ENCODE measurements around the gene LRRC28. TPM values are rescaled to one million over a fixed set of nuclear protein-coding genes. Genes with fewer than 3 reads are reported as not detected.

The LRRC28 gene
- total RNA-seq, 3 donors from 2014 or later: 24.3 to 52.2 (median 44.3) TPM

DNA sequence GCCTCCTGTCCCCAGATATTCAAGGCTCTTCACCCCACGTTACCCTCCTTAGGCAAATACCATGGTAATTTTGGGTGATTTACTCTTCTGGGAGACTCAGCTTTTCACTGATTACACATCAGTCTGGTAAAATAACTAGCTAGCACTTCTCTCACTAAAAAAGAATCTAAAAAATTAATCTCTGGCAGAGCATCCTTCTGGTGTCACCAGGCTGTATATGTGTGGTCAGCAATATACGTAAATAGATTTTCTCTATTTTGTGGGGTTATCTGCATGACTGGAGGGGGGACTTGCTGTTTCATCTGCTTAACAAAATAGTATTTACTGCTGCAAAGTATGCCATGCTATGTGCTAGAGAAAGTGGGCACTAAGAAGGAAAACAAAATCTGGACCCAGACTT, 45.1 kb downstream of the LRRC28 start:
- no peaks in the 10 kb centered on the region for H3K36me3 ChIP-seq
- DNase-seq (ENCODE audit: low spot score in 2 of 2): no peak
- TF ChIP-seq, protein P1, sequence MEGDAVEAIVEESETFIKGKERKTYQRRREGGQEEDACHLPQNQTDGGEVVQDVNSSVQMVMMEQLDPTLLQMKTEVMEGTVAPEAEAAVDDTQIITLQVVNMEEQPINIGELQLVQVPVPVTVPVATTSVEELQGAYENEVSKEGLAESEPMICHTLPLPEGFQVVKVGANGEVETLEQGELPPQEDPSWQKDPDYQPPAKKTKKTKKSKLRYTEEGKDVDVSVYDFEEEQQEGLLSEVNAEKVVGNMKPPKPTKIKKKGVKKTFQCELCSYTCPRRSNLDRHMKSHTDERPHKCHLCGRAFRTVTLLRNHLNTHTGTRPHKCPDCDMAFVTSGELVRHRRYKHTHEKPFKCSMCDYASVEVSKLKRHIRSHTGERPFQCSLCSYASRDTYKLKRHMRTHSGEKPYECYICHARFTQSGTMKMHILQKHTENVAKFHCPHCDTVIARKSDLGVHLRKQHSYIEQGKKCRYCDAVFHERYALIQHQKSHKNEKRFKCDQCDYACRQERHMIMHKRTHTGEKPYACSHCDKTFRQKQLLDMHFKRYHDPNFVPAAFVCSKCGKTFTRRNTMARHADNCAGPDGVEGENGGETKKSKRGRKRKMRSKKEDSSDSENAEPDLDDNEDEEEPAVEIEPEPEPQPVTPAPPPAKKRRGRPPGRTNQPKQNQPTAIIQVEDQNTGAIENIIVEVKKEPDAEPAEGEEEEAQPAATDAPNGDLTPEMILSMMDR (IDR thresholded peaks at IDR 0.05): no peak
- no peak for TF ChIP-seq POLR2AphosphoS5 (IDR thresholded peaks at IDR 0.05)
- no peak for TF ChIP-seq POLR2A (IDR thresholded peaks at IDR 0.05)
- no peak overlapping the region for H3K27ac ChIP-seq
- intact Hi-C loops (cut with DNase I; ENCODE audit: low total_unique reads): loop anchor here (10.0 kb wide), 1 partner anchor 428 kb away; no protein-coding TSS in a partner anchor
- H3K4me1 ChIP-seq: no peaks in the 10 kb centered on the region
- no peaks in the 10 kb centered on the region for H3K27me3 ChIP-seq
- H3K9me3 ChIP-seq: no peaks in the 10 kb centered on the region
- no peak overlapping the region for H3K4me3 ChIP-seq

GRCh38 chr15:99303907-99304306, 52.6 kb downstream of the LRRC28 start:
- H3K4me1 ChIP-seq: no peaks in the 10 kb centered on the region
- intact Hi-C loops (cut with DNase I; ENCODE audit: low total_unique reads): no loop called here
- H3K27me3 ChIP-seq: no peaks in the 10 kb centered on the region
- DNase-seq (ENCODE audit: low spot score in 2 of 2): no peak
- no peak overlapping the region for H3K27ac ChIP-seq
- no peak overlapping the region for H3K4me3 ChIP-seq
- H3K36me3 ChIP-seq: no peaks in the 10 kb centered on the region
- TF ChIP-seq, protein P1 (IDR thresholded peaks at IDR 0.05): no peak
- TF ChIP-seq POLR2A (IDR thresholded peaks at IDR 0.05) (no peak), POLR2AphosphoS5 (IDR thresholded peaks at IDR 0.05) (no peak)
- no peaks in the 10 kb centered on the region for H3K9me3 ChIP-seq

- Histone ChIP-seq H3K4me3 (no peak overlapping the region), H3K36me3 (no peaks in the 10 kb centered on the region), H3K27ac (peak overlapping the region in 1 of 2 donors; percentile 31), H3K9me3 (no peaks in the 10 kb centered on the region), H3K4me1 (no peaks in the 10 kb centered on the region), H3K27me3 (no peaks in the 10 kb centered on the region)
- intact Hi-C loops (cut with DNase I; ENCODE audit: low total_unique reads): no loop called here
- TF ChIP-seq POLR2A (IDR thresholded peaks at IDR 0.05) (no peak), POLR2AphosphoS5 (IDR thresholded peaks at IDR 0.05) (no peak)
- TF ChIP-seq, protein P1 (IDR thresholded peaks at IDR 0.05): no peak
- peak; percentile 60 to 83 for DNase-seq (ENCODE audit: low spot score in 2 of 2)
Observed at GRCh38 chr15:99305761-99306505, 54.7 kb downstream of the LRRC28 start.

GRCh38 chr15:99306694-99307338, 55.5 kb downstream of the LRRC28 start:
- H3K4me3 ChIP-seq: peak overlapping the region in 1 of 3 donors; percentile 37
- no peaks in the 10 kb centered on the region for H3K36me3 ChIP-seq
- no peaks in the 10 kb centered on the region for H3K4me1 ChIP-seq
- no peaks in the 10 kb centered on the region for H3K27me3 ChIP-seq
- no peaks in the 10 kb centered on the region for H3K9me3 ChIP-seq
- TF ChIP-seq, protein P1 (IDR thresholded peaks at IDR 0.05): no peak
- TF ChIP-seq POLR2A (IDR thresholded peaks at IDR 0.05) (no peak), POLR2AphosphoS5 (IDR thresholded peaks at IDR 0.05) (no peak)
- H3K27ac ChIP-seq: peak overlapping the region; percentile 72 to 76
- DNase-seq (ENCODE audit: low spot score in 2 of 2): no peak
- intact Hi-C loops (cut with DNase I; ENCODE audit: low total_unique reads): no loop called here

DNA sequence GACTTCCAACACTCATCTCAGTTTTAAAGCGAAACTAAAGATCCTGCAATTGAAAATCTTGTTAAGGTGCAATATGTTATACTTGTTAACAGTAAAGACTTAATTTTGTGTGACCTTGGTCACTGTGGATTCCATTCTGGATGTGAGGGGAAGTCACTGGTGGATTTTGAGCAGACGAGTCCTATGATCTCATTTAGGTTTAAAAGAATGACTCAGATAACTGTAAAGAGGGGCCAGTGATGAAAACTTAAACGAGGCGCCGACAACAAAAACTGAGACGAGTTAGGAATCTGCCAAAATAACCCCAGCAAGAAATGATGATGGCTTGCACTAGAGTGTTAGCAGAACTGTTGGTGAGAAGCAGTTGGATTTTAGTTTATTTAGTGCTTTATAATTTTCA, 56.5 kb downstream of the LRRC28 start:
- no peaks in the 10 kb centered on the region for H3K27me3 ChIP-seq

More for the DNA sequence above, 56.5 kb downstream of the LRRC28 start:
- TF ChIP-seq POLR2A (IDR thresholded peaks at IDR 0.05): no peak
- TF ChIP-seq, protein P1 (IDR thresholded peaks at IDR 0.05): no peak
- no peak for TF ChIP-seq POLR2AphosphoS5 (IDR thresholded peaks at IDR 0.05)
- H3K9me3 ChIP-seq: peaks cover 0 to 6% of the 10 kb centered on the region in 2 donors
- DNase-seq (ENCODE audit: low spot score in 2 of 2): no peak
- no peak overlapping the region for H3K4me3 ChIP-seq
- peak overlapping the region; percentile 72 to 76 for H3K27ac ChIP-seq
- H3K36me3 ChIP-seq: no peaks in the 10 kb centered on the region
- no peaks in the 10 kb centered on the region for H3K4me1 ChIP-seq
- intact Hi-C loops (cut with DNase I; ENCODE audit: low total_unique reads): no loop called here

All from breast epithelium (tissue), 4 donors.